Activated T-helper 1 cell treated with anti-CD3 and anti-CD28 coated beads, Interleukin-12 subunit alpha, Interleukin-12 subunit beta, Interleukin-2, Interleukin-4 antibody, amounts not matched to agents 30 ng/mL and 10 ng/mL and 1 ng/mL, durations not matched to agents 14 hours and 24 hours and 36 hours (primary cell): ENCODE data around the gene PVALB. TPM values are rescaled to one million over a fixed set of nuclear protein-coding genes. Genes with fewer than 3 reads are reported as not detected.
A peak's percentile ranks its signal among the peaks of the same experiment; 100 is the strongest.

Experiments used
- DNase-seq: peaks from one replicate; pipeline ENCODE4 v3.0.0; 2021; ENCODE audit warnings: low spot score
- H3K27ac Mint-ChIP-seq: one replicate; pipeline ENCODE4 v1.8.0; 2021; ENCODE audit warnings: mild to moderate bottlenecking, mixed read lengths
- H3K27me3 Mint-ChIP-seq: one replicate; pipeline ENCODE4 v1.8.0; 2022; ENCODE audit warnings: mild to moderate bottlenecking, moderate library complexity, mixed read lengths; ENCODE audit not compliant: insufficient read depth
- H3K36me3 Mint-ChIP-seq: one replicate; pipeline ENCODE4 v1.8.0; 2021; ENCODE audit warnings: low read depth, mixed read lengths
- H3K4me1 Mint-ChIP-seq: one replicate; pipeline ENCODE4 v1.8.0; 2021; ENCODE audit warnings: low read depth, mixed read lengths
- H3K4me3 Mint-ChIP-seq: one replicate; pipeline ENCODE4 v1.8.0; 2021; ENCODE audit warnings: mild to moderate bottlenecking, moderate library complexity, mixed read lengths
- H3K9me3 Mint-ChIP-seq: one replicate; pipeline ENCODE4 v1.8.0; 2021; ENCODE audit warnings: mixed read lengths
- intact Hi-C: fragments of 100-400 bp; cut with micrococcal nuclease; formaldehyde crosslinking; loops from one replicate; pipeline ENCODE4 v1.15.1; 2024
- total RNA-seq: library from RNA; stranded (reverse); gene quantifications from 2 replicates; pipeline ENCODE4 v1.2.3, GENCODE V29; 2022

PVALB gene
- total RNA-seq, 1 donor from 2014 or later, result not detected

- Mint-ChIP-seq H3K9me3 (no peaks in the 10 kb centered on the region), H3K4me1 (no peaks in the 10 kb centered on the region), H3K27ac (no peak overlapping the region), H3K36me3 (no peaks in the 10 kb centered on the region), H3K27me3 (peaks cover 40% of the 10 kb centered on the region), H3K4me3 (no peak overlapping the region)
- intact Hi-C loops, result no loop called here
- no peak for DNase-seq
Measured at GRCh38 chr22:36818010-36818642, 1.3 kb upstream of the PVALB start.

- no peak for DNase-seq
- Mint-ChIP-seq H3K27ac (no peak overlapping the region), H3K36me3 (no peaks in the 10 kb centered on the region), H3K9me3 (no peaks in the 10 kb centered on the region), H3K4me1 (no peaks in the 10 kb centered on the region), H3K27me3 (peaks cover 45% of the 10 kb centered on the region), H3K4me3 (peak overlapping the region; percentile 26)
- intact Hi-C loops, result no loop called here
Measured at GRCh38 chr22:36817525-36817848, 652 bp upstream of the PVALB start.

GRCh38 chr22:36816339-36816635 lies 548 bp downstream of the PVALB start:
- intact Hi-C loops, result no loop called here
- H3K9me3 Mint-ChIP-seq, result no peaks in the 10 kb centered on the region
- no peaks in the 10 kb centered on the region for H3K36me3 Mint-ChIP-seq
- H3K4me3 Mint-ChIP-seq, result no peak overlapping the region
- no peak for DNase-seq
- H3K4me1 Mint-ChIP-seq, result no peaks in the 10 kb centered on the region
- H3K27me3 Mint-ChIP-seq, result peaks cover 45% of the 10 kb centered on the region
- H3K27ac Mint-ChIP-seq, result no peak overlapping the region

- DNase-seq, result no peak
- no peaks in the 10 kb centered on the region for H3K36me3 Mint-ChIP-seq
- H3K9me3 Mint-ChIP-seq, result no peaks in the 10 kb centered on the region
- H3K27ac Mint-ChIP-seq, result no peak overlapping the region
- H3K4me1 Mint-ChIP-seq, result no peaks in the 10 kb centered on the region
- peaks cover 40% of the 10 kb centered on the region for H3K27me3 Mint-ChIP-seq
- H3K4me3 Mint-ChIP-seq, result no peak overlapping the region
- intact Hi-C loops, result no loop called here
Measured at GRCh38 chr22:36815558-36816338, 1.1 kb downstream of the PVALB start.

GRCh38 chr22:36814801-36815200 lies 2.0 kb downstream of the PVALB start:
- H3K4me3 Mint-ChIP-seq, result no peak overlapping the region
- no peaks in the 10 kb centered on the region for H3K4me1 Mint-ChIP-seq
- peaks cover 38% of the 10 kb centered on the region for H3K27me3 Mint-ChIP-seq
- DNase-seq, result no peak
- no peak overlapping the region for H3K27ac Mint-ChIP-seq
- intact Hi-C loops, result no loop called here
- no peaks in the 10 kb centered on the region for H3K36me3 Mint-ChIP-seq
- no peaks in the 10 kb centered on the region for H3K9me3 Mint-ChIP-seq

DNA sequence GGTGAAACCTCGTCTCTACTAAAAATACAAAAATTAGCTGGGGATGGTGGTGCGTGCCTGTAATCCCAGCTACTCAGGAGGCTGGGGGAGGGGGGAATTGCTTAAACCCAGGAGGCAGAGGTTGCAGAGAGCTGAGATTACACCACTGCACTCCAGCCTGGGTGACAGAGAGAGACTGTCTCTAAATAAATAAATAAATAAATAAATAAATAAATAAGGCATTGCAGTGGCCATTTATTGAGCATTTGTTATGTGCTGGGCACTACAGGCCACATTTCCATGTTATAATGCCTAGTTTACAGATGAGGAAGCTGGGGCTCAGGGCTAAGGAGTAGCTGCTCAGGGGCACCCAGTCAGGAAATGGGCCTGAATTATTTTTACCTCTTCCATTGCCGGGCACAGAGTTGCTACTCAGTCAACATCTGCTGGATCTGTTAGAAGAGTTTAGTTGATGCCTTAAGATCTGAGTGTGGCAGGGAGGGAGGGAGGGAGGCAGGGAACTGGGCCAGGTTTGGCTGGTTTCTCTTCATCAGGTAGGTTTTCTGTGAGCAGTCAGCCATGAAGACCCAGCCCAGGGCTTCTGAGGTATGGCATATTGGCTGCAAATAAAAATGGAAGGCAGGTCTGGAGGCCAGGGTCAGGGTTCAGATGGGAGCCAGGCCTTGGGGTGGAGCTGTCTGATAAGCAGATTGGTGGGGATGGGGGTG lies 5.6 kb downstream of the PVALB start:
- H3K9me3 Mint-ChIP-seq, result no peaks in the 10 kb centered on the region
- H3K4me1 Mint-ChIP-seq, result peaks cover 19% of the 10 kb centered on the region
- intact Hi-C loops, result no loop called here
- no peaks in the 10 kb centered on the region for H3K36me3 Mint-ChIP-seq
- peaks cover 26% of the 10 kb centered on the region for H3K27me3 Mint-ChIP-seq
- no peak overlapping the region for H3K27ac Mint-ChIP-seq
- no peak overlapping the region for H3K4me3 Mint-ChIP-seq
- DNase-seq, result no peak

DNA sequence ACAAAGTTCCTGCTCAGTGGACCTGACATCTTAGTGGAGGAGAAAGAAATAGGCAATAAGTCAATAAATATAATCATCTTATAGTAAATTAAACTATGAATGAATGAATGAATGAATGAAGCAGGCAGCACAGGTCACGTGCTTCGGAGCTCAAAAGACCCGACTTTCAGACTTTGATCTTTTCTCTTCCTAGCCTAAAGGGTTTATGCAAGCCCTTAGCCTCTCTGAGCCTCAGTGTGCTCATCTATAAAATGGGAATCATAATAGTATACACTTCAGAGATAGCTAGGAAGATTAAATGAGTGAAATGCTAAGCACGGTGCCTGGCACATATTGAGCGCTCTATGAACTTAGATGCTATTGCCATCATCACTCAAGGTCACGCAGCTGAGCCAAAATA lies 7.5 kb downstream of the PVALB start:
- Mint-ChIP-seq H3K4me3 (no peak overlapping the region), H3K9me3 (no peaks in the 10 kb centered on the region), H3K27ac (no peak overlapping the region), H3K4me1 (peaks cover 19% of the 10 kb centered on the region), H3K36me3 (no peaks in the 10 kb centered on the region), H3K27me3 (peaks cover 11% of the 10 kb centered on the region)
- DNase-seq, result no peak
- intact Hi-C loops, result no loop called here

DNA sequence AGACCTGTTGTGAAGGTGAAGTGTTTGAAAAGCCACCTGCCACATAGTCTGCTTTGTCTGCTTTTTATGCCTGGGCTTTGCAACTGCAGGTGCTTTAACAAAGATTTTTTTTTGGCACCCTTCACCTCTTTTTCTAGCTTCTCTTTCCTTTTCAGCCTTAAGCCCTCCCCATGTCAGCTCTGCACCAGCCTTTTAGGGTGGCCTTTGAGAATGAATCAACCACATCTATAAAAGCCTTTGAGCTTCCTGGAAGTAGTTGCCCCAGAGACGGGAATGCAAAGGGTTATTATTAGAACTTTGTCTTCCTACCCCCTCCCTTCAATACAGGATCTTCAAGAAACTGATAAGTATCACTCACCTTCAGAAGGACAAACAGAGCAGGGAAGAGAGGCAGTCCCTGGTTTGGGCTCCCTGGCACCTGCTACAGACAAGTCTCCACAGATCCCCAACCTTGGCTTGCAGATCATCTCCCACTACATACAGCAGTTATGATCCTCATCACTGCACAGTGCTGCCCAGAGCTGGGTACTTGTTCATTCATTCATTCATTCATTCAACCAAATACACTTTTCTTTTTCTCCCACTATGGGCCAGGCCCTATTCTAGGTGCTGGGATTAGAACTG lies 8.0 kb downstream of the PVALB start:
- Mint-ChIP-seq H3K27ac (no peak overlapping the region), H3K4me3 (peak overlapping the region; percentile 35), H3K27me3 (peaks cover 11% of the 10 kb centered on the region), H3K4me1 (peaks cover 19% of the 10 kb centered on the region), H3K36me3 (no peaks in the 10 kb centered on the region), H3K9me3 (no peaks in the 10 kb centered on the region)
- intact Hi-C loops, result no loop called here
- no peak for DNase-seq

- DNase-seq, result no peak
- H3K27me3 Mint-ChIP-seq, result peaks cover 6% of the 10 kb centered on the region
- intact Hi-C loops, result no loop called here
- H3K27ac Mint-ChIP-seq, result no peak overlapping the region
- H3K4me1 Mint-ChIP-seq, result peaks cover 19% of the 10 kb centered on the region
- H3K4me3 Mint-ChIP-seq, result no peak overlapping the region
- no peaks in the 10 kb centered on the region for H3K9me3 Mint-ChIP-seq
- no peaks in the 10 kb centered on the region for H3K36me3 Mint-ChIP-seq
Measured at GRCh38 chr22:36807627-36808026, 9.2 kb downstream of the PVALB start.

- Mint-ChIP-seq H3K4me1 (peaks cover 19% of the 10 kb centered on the region), H3K36me3 (no peaks in the 10 kb centered on the region), H3K27me3 (peaks cover 5% of the 10 kb centered on the region), H3K4me3 (no peak overlapping the region), H3K9me3 (no peaks in the 10 kb centered on the region), H3K27ac (no peak overlapping the region)
- no peak for DNase-seq
- intact Hi-C loops, result no loop called here
Measured at GRCh38 chr22:36806835-36807234, 10.0 kb downstream of the PVALB start.

DNA sequence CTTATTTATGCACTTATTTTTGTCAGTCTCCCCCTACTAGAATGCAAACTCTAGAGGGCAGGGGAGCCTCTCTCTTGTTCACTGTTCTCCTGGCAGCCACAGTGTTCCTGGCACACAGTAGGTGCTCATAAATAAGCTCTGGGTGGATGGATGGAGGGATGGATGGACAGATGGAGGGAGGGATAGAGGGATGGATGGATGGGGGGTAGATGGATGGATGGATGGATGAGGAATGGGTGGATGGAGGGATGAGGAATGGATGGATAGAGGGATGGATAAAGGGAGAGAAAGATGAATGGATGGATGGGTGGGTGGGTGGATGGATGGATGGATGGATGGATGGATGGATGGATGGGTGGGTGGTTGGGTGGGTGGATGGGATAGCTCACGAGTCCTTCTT lies 13.5 kb downstream of the PVALB start:
- H3K4me3 Mint-ChIP-seq, result no peak overlapping the region

DNA sequence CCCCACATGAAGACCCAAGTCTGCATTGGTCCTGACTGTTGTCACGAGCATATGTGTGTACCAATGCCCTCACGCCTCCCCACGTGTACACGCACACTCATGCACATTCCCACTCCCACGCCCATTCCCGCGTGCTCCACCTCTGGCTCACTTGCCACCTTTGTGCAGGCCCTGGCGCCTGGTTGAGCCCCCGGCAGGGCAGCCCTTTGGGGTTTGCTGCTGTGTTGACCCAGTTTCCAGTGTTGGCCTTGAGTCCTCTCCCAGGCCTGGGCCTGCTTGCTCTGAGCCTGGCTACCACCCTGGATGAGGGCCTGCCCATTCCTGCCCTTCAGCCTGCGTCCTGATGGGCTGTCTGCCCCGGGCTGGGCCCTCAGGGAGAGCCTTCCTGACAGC lies 18.2 kb downstream of the PVALB start:
- H3K9me3 Mint-ChIP-seq, result no peaks in the 10 kb centered on the region
- no peaks in the 10 kb centered on the region for H3K36me3 Mint-ChIP-seq
- peaks cover 9% of the 10 kb centered on the region for H3K27me3 Mint-ChIP-seq
- no peak overlapping the region for H3K27ac Mint-ChIP-seq
- intact Hi-C loops, result no loop called here
- H3K4me3 Mint-ChIP-seq, result no peak overlapping the region
- no peak for DNase-seq
- H3K4me1 Mint-ChIP-seq, result no peaks in the 10 kb centered on the region

More for the DNA sequence above, 13.5 kb downstream of the PVALB start:
- Mint-ChIP-seq H3K36me3 (no peaks in the 10 kb centered on the region), H3K4me1 (peaks cover 10% of the 10 kb centered on the region), H3K27me3 (peaks cover 10% of the 10 kb centered on the region), H3K9me3 (no peaks in the 10 kb centered on the region), H3K27ac (no peak overlapping the region)
- intact Hi-C loops, result no loop called here
- DNase-seq, result no peak
